Measurements from ENCODE around the gene SPAG16.
A peak's percentile ranks its signal among the peaks of the same experiment; 100 is the strongest.
"Not testable (repeated sequence)": the region's sequence is repeated elsewhere in the genome, so short reads cannot be mapped to it uniquely, and the experiment has no call there.

The SPAG16 gene

GRCh38 chr2:213710164-213710563 is 425.9 kb downstream of the SPAG16 start:
- Histone ChIP-seq H3K9me3 (ENCODE audit: control insufficient read depth, low read length) (no peaks in the 10 kb centered on the region), H3K27me3 (replicated peaks; ENCODE audit: control insufficient read depth, insufficient read depth, low read length) (no peaks in the 10 kb centered on the region), H3K4me3 (ENCODE audit: low read length) (no peak overlapping the region), H3K4me1 (ENCODE audit: control insufficient read depth, insufficient read depth, low read length) (no peaks in the 10 kb centered on the region), H3K9ac (ENCODE audit: low read length) (no peak overlapping the region), H3K36me3 (ENCODE audit: control insufficient read depth, insufficient read depth, low read length, severe bottlenecking) (no peaks in the 10 kb centered on the region)
- DNase-seq (ENCODE audit: low read depth) = no peak

GRCh38 chr2:213718411-213718810 is 434.1 kb downstream of the SPAG16 start:
- not testable (repeated sequence) for DNase-seq (ENCODE audit: low read depth); H3K9me3 ChIP-seq (ENCODE audit: control insufficient read depth, low read length); H3K4me1 ChIP-seq (ENCODE audit: control insufficient read depth, insufficient read depth, low read length); H3K9ac ChIP-seq (ENCODE audit: low read length); H3K4me3 ChIP-seq (ENCODE audit: low read length); H3K27me3 ChIP-seq (replicated peaks; ENCODE audit: control insufficient read depth, insufficient read depth, low read length); H3K36me3 ChIP-seq (ENCODE audit: control insufficient read depth, insufficient read depth, low read length, severe bottlenecking)

GRCh38 chr2:213722565-213722964 is 438.3 kb downstream of the SPAG16 start:
- H3K27me3 ChIP-seq (replicated peaks; ENCODE audit: control insufficient read depth, insufficient read depth, low read length) = no peaks in the 10 kb centered on the region
- H3K36me3 ChIP-seq (ENCODE audit: control insufficient read depth, insufficient read depth, low read length, severe bottlenecking) = no peaks in the 10 kb centered on the region
- H3K4me1 ChIP-seq (ENCODE audit: control insufficient read depth, insufficient read depth, low read length) = no peaks in the 10 kb centered on the region
- H3K9ac ChIP-seq (ENCODE audit: low read length) = no peak overlapping the region
- no peak overlapping the region for H3K4me3 ChIP-seq (ENCODE audit: low read length)
- no peak for DNase-seq (ENCODE audit: low read depth)
- no peaks in the 10 kb centered on the region for H3K9me3 ChIP-seq (ENCODE audit: control insufficient read depth, low read length)

- no peak for DNase-seq (ENCODE audit: low read depth)
- Histone ChIP-seq H3K4me1 (ENCODE audit: control insufficient read depth, insufficient read depth, low read length) (no peaks in the 10 kb centered on the region), H3K36me3 (ENCODE audit: control insufficient read depth, insufficient read depth, low read length, severe bottlenecking) (no peaks in the 10 kb centered on the region), H3K9ac (ENCODE audit: low read length) (no peak overlapping the region), H3K27me3 (replicated peaks; ENCODE audit: control insufficient read depth, insufficient read depth, low read length) (no peaks in the 10 kb centered on the region), H3K4me3 (ENCODE audit: low read length) (no peak overlapping the region), H3K9me3 (ENCODE audit: control insufficient read depth, low read length) (no peaks in the 10 kb centered on the region)
Measured at GRCh38 chr2:213723041-213723560, 438.8 kb downstream of the SPAG16 start.

- H3K4me3 ChIP-seq (ENCODE audit: low read length) = no peak overlapping the region
- peak; percentile 2 for DNase-seq (ENCODE audit: low read depth)
- H3K9ac ChIP-seq (ENCODE audit: low read length) = no peak overlapping the region
- H3K36me3 ChIP-seq (ENCODE audit: control insufficient read depth, insufficient read depth, low read length, severe bottlenecking) = no peaks in the 10 kb centered on the region
- H3K9me3 ChIP-seq (ENCODE audit: control insufficient read depth, low read length) = no peaks in the 10 kb centered on the region
- H3K27me3 ChIP-seq (replicated peaks; ENCODE audit: control insufficient read depth, insufficient read depth, low read length) = no peaks in the 10 kb centered on the region
- no peaks in the 10 kb centered on the region for H3K4me1 ChIP-seq (ENCODE audit: control insufficient read depth, insufficient read depth, low read length)
Measured at GRCh38 chr2:213723707-213724106, 439.4 kb downstream of the SPAG16 start.

GRCh38 chr2:213726101-213726500 is 441.8 kb downstream of the SPAG16 start:
- no peak for DNase-seq (ENCODE audit: low read depth)
- no peak overlapping the region for H3K4me3 ChIP-seq (ENCODE audit: low read length)
- no peaks in the 10 kb centered on the region for H3K36me3 ChIP-seq (ENCODE audit: control insufficient read depth, insufficient read depth, low read length, severe bottlenecking)

GRCh38 chr2:213733893-213734292 is 449.6 kb downstream of the SPAG16 start:
- no peaks in the 10 kb centered on the region for H3K4me1 ChIP-seq (ENCODE audit: control insufficient read depth, insufficient read depth, low read length)
- no peak overlapping the region for H3K9ac ChIP-seq (ENCODE audit: low read length)
- no peaks in the 10 kb centered on the region for H3K9me3 ChIP-seq (ENCODE audit: control insufficient read depth, low read length)
- DNase-seq (ENCODE audit: low read depth) = no peak
- H3K4me3 ChIP-seq (ENCODE audit: low read length) = no peak overlapping the region
- H3K27me3 ChIP-seq (replicated peaks; ENCODE audit: control insufficient read depth, insufficient read depth, low read length) = no peaks in the 10 kb centered on the region
- no peaks in the 10 kb centered on the region for H3K36me3 ChIP-seq (ENCODE audit: control insufficient read depth, insufficient read depth, low read length, severe bottlenecking)

More at GRCh38 chr2:213726101-213726500, 441.8 kb downstream of the SPAG16 start:
- Histone ChIP-seq H3K4me1 (ENCODE audit: control insufficient read depth, insufficient read depth, low read length) (no peaks in the 10 kb centered on the region), H3K9me3 (ENCODE audit: control insufficient read depth, low read length) (no peaks in the 10 kb centered on the region), H3K9ac (ENCODE audit: low read length) (no peak overlapping the region), H3K27me3 (replicated peaks; ENCODE audit: control insufficient read depth, insufficient read depth, low read length) (no peaks in the 10 kb centered on the region)

- no peak for DNase-seq (ENCODE audit: low read depth)
- H3K9me3 ChIP-seq (ENCODE audit: control insufficient read depth, low read length) = no peaks in the 10 kb centered on the region
- no peak overlapping the region for H3K4me3 ChIP-seq (ENCODE audit: low read length)
- no peaks in the 10 kb centered on the region for H3K36me3 ChIP-seq (ENCODE audit: control insufficient read depth, insufficient read depth, low read length, severe bottlenecking)
- H3K4me1 ChIP-seq (ENCODE audit: control insufficient read depth, insufficient read depth, low read length) = no peaks in the 10 kb centered on the region
- no peaks in the 10 kb centered on the region for H3K27me3 ChIP-seq (replicated peaks; ENCODE audit: control insufficient read depth, insufficient read depth, low read length)
- no peak overlapping the region for H3K9ac ChIP-seq (ENCODE audit: low read length)
Measured at GRCh38 chr2:213740453-213740852, 456.2 kb downstream of the SPAG16 start.

GRCh38 chr2:213751446-213751845 is 467.2 kb downstream of the SPAG16 start:
- DNase-seq (ENCODE audit: low read depth) = no peak

GRCh38 chr2:213752575-213752974 is 468.3 kb downstream of the SPAG16 start:
- Histone ChIP-seq H3K9ac (ENCODE audit: low read length) (no peak overlapping the region), H3K9me3 (ENCODE audit: control insufficient read depth, low read length) (no peaks in the 10 kb centered on the region), H3K27me3 (replicated peaks; ENCODE audit: control insufficient read depth, insufficient read depth, low read length) (no peaks in the 10 kb centered on the region), H3K4me1 (ENCODE audit: control insufficient read depth, insufficient read depth, low read length) (no peaks in the 10 kb centered on the region), H3K4me3 (ENCODE audit: low read length) (no peak overlapping the region), H3K36me3 (ENCODE audit: control insufficient read depth, insufficient read depth, low read length, severe bottlenecking) (no peaks in the 10 kb centered on the region)
- no peak for DNase-seq (ENCODE audit: low read depth)

More at GRCh38 chr2:213751446-213751845, 467.2 kb downstream of the SPAG16 start:
- Histone ChIP-seq H3K4me3 (ENCODE audit: low read length) (no peak overlapping the region), H3K4me1 (ENCODE audit: control insufficient read depth, insufficient read depth, low read length) (no peaks in the 10 kb centered on the region), H3K9me3 (ENCODE audit: control insufficient read depth, low read length) (no peaks in the 10 kb centered on the region), H3K36me3 (ENCODE audit: control insufficient read depth, insufficient read depth, low read length, severe bottlenecking) (no peaks in the 10 kb centered on the region), H3K9ac (ENCODE audit: low read length) (no peak overlapping the region), H3K27me3 (replicated peaks; ENCODE audit: control insufficient read depth, insufficient read depth, low read length) (no peaks in the 10 kb centered on the region)

- no peak overlapping the region for H3K9ac ChIP-seq (ENCODE audit: low read length)
- no peaks in the 10 kb centered on the region for H3K36me3 ChIP-seq (ENCODE audit: control insufficient read depth, insufficient read depth, low read length, severe bottlenecking)
- no peaks in the 10 kb centered on the region for H3K27me3 ChIP-seq (replicated peaks; ENCODE audit: control insufficient read depth, insufficient read depth, low read length)
- H3K4me1 ChIP-seq (ENCODE audit: control insufficient read depth, insufficient read depth, low read length) = no peaks in the 10 kb centered on the region
- no peak for DNase-seq (ENCODE audit: low read depth)
- H3K4me3 ChIP-seq (ENCODE audit: low read length) = no peak overlapping the region
- no peaks in the 10 kb centered on the region for H3K9me3 ChIP-seq (ENCODE audit: control insufficient read depth, low read length)
Measured at GRCh38 chr2:213757525-213757924, 473.3 kb downstream of the SPAG16 start.

- Histone ChIP-seq H3K36me3 (ENCODE audit: control insufficient read depth, insufficient read depth, low read length, severe bottlenecking) (no peaks in the 10 kb centered on the region), H3K4me3 (ENCODE audit: low read length) (no peak overlapping the region)
Measured at GRCh38 chr2:213763354-213763753, 479.1 kb downstream of the SPAG16 start.

More at GRCh38 chr2:213763354-213763753, 479.1 kb downstream of the SPAG16 start:
- Histone ChIP-seq H3K4me1 (ENCODE audit: control insufficient read depth, insufficient read depth, low read length) (no peaks in the 10 kb centered on the region), H3K27me3 (replicated peaks; ENCODE audit: control insufficient read depth, insufficient read depth, low read length) (no peaks in the 10 kb centered on the region), H3K9ac (ENCODE audit: low read length) (no peak overlapping the region), H3K9me3 (ENCODE audit: control insufficient read depth, low read length) (no peaks in the 10 kb centered on the region)
- DNase-seq (ENCODE audit: low read depth) = peak; percentile 60

All from adipocyte (in vitro differentiated cells).